Globus pallidus (tissue), 1 donor: ENCODE results near the gene SMAGP.

Experiments used
- DNase-seq: peaks from one replicate; pipeline ENCODE4 v3.0.0-alpha.2; 2015; ENCODE audit warnings: low spot score

Gene SMAGP

DNA sequence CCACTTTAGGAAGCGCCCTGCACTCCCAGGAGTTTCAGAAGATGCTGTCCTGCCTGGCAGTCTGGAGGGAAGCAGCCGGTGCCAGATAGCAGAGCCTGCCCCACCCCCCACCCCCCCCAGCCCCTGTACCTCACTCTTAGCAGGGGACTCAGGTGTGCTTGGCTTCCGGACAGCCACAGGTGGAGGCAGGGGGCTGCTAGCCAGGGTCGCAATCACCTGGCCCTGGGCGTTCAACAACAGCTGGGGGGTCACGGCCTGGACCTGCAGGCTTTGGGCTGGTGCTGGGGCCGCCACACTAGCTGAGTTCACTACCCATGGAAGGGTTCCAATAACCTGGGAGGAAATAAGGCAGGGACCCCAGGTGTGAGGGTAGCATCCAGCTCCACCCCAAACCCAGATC lies 74.4 kb downstream of the SMAGP start:
- no peak for DNase-seq
